HEK293 (cell line): ENCODE measurements around the gene MTERF4.

Experiments
- CTCF ChIP-seq: fragments of 450-650 bp; formaldehyde crosslinking; IDR thresholded peaks from 2 replicates; pipeline ENCODE4 v1.5.1; 2016; ENCODE audit warnings: missing biosample characterization, missing genetic modification characterization
- HOXA7 ChIP-seq: sonication (generic); formaldehyde crosslinking; IDR thresholded peaks from 2 replicates; pipeline ENCODE4 v1.8.1; 2022; ENCODE audit warnings: missing genetic modification reagents, borderline replicate concordance
- KLF16 ChIP-seq: fragments of 450-650 bp; formaldehyde crosslinking; IDR thresholded peaks from 2 replicates; pipeline ENCODE4 v1.5.1; 2017; ENCODE audit warnings: missing biosample characterization, missing genetic modification characterization
- REST ChIP-seq: fragments of 450-650 bp; formaldehyde crosslinking; IDR thresholded peaks from 2 replicates; pipeline ENCODE4 v1.5.1; 2016; ENCODE audit warnings: missing biosample characterization, missing genetic modification characterization
- YY1 ChIP-seq: fragments of 450-650 bp; formaldehyde crosslinking; IDR thresholded peaks from 2 replicates; pipeline ENCODE4 v1.5.1; 2018; ENCODE audit warnings: missing biosample characterization, missing genetic modification characterization
- ZBTB44 ChIP-seq: fragments of 450-650 bp; IDR thresholded peaks from 2 replicates; pipeline ENCODE4 v1.5.1; 2018; ENCODE audit warnings: missing biosample characterization, mild to moderate bottlenecking, missing genetic modification characterization
- ZNF184 ChIP-seq: fragments of 450-650 bp; IDR thresholded peaks from 2 replicates; pipeline ENCODE4 v1.5.1; 2018; ENCODE audit warnings: missing biosample characterization, mild to moderate bottlenecking, missing genetic modification characterization
- ZNF24 ChIP-seq: fragments of 450-650 bp; formaldehyde crosslinking; IDR thresholded peaks from 2 replicates; pipeline ENCODE4 v1.5.1; 2016; ENCODE audit warnings: missing biosample characterization, missing genetic modification characterization

GRCh38 chr2:241150660-241151530 is 48.8 kb upstream of the MTERF4 start:
- TF ChIP-seq ZNF24: no peak
- TF ChIP-seq HOXA7 (CRISPR knock-in tag): no peak
- no peak for TF ChIP-seq KLF16
- TF ChIP-seq REST: no peak
- no peak for TF ChIP-seq ZBTB44 (tag by site-specific recombination)
- TF ChIP-seq CTCF: no peak
- no peak for TF ChIP-seq ZNF184 (tag by site-specific recombination)
- TF ChIP-seq YY1 (tag by site-specific recombination): no peak; the same call in 1 of the 2 replicates
